ENCODE measurements around the gene COPS9.

GRCh38 chr2:240147911-240148587 lies 11.9 kb upstream of the COPS9 start:
- no peak for TF ChIP-seq CTCF (IDR thresholded peaks at IDR 0.05)
- no peak for TF ChIP-seq POLR2A (IDR thresholded peaks at IDR 0.05)
